ENCODE data around the gene G2E3.
"Not testable (repeated sequence)": the region's sequence is repeated elsewhere in the genome, so short reads cannot be mapped to it uniquely, and the experiment has no call there.

G2E3 gene

DNA sequence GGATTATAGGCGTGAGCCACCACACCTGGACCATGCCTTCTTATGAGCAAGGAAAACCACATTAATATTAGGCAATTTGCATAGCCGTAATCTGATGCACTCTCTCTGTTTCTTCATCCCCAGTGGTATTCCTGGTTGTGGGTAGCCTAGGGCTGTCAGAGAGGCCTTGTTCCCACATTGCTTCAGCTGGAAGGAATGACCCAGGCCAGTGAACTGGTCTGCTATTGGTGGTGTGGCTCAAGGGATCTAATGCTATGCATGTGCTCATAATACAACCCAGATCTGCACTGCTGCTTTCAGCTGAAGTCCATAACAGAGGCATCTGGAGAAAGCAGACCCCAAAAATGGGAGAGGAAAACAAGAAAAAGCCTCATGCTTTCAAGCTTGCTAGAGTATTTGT lies 33.1 kb upstream of the G2E3 start:
- no peak for DNase-seq (ENCODE audit: low spot score)

DNA sequence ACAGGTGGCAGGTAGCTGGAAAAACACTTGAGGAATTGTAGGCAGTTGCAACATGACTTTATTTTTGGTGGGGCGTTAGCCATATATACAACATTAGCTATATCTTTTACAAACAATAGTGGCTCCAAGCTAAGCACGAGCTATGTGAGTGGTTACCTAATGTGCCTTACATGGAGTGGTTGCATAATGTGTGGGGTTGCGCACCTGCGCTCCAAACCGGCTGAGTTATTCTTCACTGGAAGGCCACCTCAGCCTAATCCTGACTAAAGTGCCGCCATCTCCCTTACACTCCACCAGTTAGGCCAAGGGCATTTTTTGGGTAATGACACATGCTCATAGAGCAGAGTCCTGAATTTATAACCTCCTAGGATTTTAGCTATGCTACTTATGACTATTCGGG lies 31.8 kb upstream of the G2E3 start:
- no peak for DNase-seq (ENCODE audit: low spot score)
- TF ChIP-seq, protein P1, sequence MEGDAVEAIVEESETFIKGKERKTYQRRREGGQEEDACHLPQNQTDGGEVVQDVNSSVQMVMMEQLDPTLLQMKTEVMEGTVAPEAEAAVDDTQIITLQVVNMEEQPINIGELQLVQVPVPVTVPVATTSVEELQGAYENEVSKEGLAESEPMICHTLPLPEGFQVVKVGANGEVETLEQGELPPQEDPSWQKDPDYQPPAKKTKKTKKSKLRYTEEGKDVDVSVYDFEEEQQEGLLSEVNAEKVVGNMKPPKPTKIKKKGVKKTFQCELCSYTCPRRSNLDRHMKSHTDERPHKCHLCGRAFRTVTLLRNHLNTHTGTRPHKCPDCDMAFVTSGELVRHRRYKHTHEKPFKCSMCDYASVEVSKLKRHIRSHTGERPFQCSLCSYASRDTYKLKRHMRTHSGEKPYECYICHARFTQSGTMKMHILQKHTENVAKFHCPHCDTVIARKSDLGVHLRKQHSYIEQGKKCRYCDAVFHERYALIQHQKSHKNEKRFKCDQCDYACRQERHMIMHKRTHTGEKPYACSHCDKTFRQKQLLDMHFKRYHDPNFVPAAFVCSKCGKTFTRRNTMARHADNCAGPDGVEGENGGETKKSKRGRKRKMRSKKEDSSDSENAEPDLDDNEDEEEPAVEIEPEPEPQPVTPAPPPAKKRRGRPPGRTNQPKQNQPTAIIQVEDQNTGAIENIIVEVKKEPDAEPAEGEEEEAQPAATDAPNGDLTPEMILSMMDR (IDR thresholded peaks at IDR 0.05; ENCODE audit: extremely low read depth, missing control alignments): no peak

More for the DNA sequence above, 33.1 kb upstream of the G2E3 start:
- TF ChIP-seq, protein P1 (IDR thresholded peaks at IDR 0.05; ENCODE audit: extremely low read depth, missing control alignments): no peak

DNA sequence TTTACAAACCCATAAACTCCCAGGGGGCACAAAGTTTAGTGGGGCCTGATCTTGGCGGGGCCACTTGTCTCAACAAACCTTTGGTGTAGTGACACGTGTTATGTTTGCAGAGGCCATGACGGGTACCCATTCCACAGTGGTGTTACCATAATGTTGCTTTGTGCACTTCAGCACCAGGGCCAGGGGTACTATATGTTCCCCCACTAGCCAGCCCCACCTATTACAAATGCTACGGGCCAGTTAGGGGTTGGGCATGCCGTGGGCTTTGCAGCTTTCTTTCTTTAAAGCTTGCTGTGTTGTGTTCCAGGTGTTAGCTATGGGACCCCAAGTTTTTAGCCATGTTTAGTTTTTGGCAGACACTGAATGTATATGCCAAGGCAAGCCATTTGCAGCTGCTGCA lies 30.8 kb upstream of the G2E3 start:
- TF ChIP-seq, protein P1 (IDR thresholded peaks at IDR 0.05; ENCODE audit: extremely low read depth, missing control alignments): no peak
- DNase-seq (ENCODE audit: low spot score): no peak

DNA sequence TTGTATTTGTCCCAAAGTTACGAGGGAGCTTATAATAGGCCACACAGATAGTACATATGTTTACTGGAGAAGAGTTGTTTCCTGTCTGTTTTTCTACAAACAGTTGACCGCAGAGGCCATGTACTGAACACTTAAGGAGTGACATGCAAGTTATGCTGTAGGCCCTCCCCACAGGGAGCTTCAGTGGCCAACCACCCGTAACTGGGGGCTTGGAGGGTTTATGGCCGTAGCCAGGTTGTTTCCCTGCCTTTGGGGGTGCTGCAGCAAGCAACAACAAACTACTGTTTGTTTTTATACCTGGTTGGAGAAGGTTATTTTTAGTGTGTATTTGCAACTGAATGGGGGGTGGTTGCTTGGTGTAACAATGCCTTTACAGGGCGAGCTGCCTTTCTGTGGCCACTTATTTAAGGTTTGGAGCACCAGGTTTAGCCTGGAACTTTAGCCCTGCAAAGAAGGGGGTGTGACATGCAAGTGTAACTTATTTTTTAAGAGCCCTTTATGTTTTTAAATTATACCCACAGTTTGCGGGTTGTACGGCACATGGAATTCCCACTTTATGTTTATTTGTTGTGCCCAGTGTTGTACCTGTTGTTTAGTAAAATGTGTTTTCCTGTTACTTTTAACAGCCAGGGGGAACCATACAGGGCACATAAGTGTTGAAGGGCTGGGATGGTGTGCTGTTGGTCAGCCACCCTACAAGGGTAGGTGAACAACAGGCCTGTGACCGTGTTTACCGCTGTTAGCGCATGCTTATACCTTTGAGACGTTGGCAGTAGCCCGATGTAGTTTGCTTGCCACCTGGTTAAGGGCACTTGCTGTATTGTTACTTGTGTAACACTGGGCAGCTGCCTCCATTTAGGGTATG lies 29.9 kb upstream of the G2E3 start:
- no peak for DNase-seq (ENCODE audit: low spot score)
- TF ChIP-seq, protein P1 (IDR thresholded peaks at IDR 0.05; ENCODE audit: extremely low read depth, missing control alignments): no peak

DNA sequence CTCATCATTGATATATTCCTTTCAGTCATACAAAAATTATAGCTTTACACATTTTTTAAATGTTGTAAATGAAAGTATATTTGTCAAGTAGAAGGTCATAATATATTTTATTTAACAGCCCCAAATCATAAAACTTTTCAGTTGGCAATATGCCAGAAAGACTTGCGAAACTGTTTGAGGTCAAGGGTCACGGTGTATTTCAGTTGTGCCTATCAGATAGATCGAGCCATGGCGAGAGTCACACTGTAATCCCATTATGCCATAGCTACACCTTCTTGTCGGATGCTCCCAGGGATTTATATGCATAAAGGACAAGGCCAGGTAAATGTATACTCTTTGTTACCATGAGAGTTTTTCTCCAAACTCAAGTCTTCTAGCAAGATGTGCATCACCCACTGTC lies 26.7 kb upstream of the G2E3 start:
- DNase-seq (ENCODE audit: low spot score): no peak

DNA sequence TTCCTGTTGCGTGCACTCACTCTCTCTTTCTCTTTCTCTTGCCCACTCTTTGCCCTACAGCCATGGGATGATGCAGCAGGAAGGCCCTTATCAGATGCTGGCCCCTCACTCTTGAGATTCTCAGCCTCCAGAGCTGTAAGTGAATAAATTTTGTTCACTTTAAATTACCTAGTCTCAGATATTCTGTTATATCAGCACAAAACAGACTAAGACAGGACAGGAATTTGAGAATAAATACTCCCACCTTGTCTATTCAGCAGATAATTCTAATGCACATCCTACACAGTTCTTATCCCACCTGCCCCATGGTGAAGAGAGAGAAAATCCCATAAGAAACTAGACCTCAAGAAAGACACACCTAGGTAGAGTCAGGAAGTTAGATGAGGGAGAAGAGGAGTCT lies 25.8 kb upstream of the G2E3 start:
- no peak for DNase-seq (ENCODE audit: low spot score)
- TF ChIP-seq, protein P1 (IDR thresholded peaks at IDR 0.05; ENCODE audit: extremely low read depth, missing control alignments): no peak

More for the DNA sequence above, 26.7 kb upstream of the G2E3 start:
- TF ChIP-seq, protein P1 (IDR thresholded peaks at IDR 0.05; ENCODE audit: extremely low read depth, missing control alignments): no peak

DNA sequence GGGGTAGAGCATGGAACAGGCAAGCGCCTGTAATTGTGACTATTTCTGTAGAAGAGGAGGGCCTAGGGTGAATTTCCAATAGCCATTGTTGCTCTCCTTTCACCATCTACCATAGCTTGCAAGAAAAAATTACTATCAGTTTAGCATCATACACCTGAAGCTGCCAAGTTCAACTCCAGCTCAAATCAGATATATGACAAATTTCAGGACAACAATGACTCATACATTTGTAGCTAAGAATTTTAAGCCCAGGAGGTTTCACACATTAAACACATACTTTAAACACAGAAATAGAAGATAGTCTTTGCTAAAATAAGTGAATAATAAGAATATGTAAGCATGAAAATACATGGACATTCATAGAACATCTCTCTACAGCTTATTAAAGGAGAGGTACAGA lies 17.6 kb upstream of the G2E3 start:
- no peak for DNase-seq (ENCODE audit: low spot score)
- TF ChIP-seq, protein P1 (IDR thresholded peaks at IDR 0.05; ENCODE audit: extremely low read depth, missing control alignments): no peak

DNA sequence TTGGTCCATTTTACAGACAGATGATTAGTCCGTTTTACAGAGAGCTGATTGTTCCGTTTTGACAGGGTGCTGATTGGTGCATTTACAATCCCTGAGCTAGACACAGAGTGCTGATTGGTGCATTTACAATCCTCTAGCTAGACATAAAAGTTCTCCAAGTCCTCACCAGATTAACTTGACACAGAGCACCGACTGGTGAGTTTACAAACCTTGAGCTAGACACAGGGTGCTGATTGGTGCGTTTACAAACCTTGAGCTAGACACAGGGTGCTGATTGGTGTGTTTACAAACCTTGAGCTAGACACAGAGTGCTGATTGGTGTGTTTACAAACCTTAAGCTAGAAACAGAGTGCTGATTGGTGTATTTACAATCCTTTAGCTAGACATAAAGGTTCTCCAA lies 12.2 kb upstream of the G2E3 start:
- not testable (repeated sequence) for DNase-seq (ENCODE audit: low spot score)

All from GM20000 (cell line).